ENCODE data around the gene PIK3R6.
A peak's percentile ranks its signal among the peaks of the same experiment; 100 is the strongest.

PIK3R6 gene

GRCh38 chr17:8867361-8867981 lies at the start of gene PIK3R6:
Gene PIK3R6 (minus strand): TSS chr17:8867674. CDS start chr17:8849794, 17,880 bp downstream.
- no peak for DNase-seq

- DNase-seq = no peak
Measured at GRCh38 chr17:8916466-8916865, 49.0 kb upstream of the PIK3R6 start.

- DNase-seq = no peak
Measured at GRCh38 chr17:8914554-8914953, 47.1 kb upstream of the PIK3R6 start.

- no peak for DNase-seq
Measured at GRCh38 chr17:8913879-8914278, 46.4 kb upstream of the PIK3R6 start.

- DNase-seq = no peak
Measured at GRCh38 chr17:8913091-8913490, 45.6 kb upstream of the PIK3R6 start.

- DNase-seq = no peak
Measured at GRCh38 chr17:8912084-8912981, 44.9 kb upstream of the PIK3R6 start.

GRCh38 chr17:8910969-8911604 lies 43.6 kb upstream of the PIK3R6 start:
- DNase-seq = no peak

- DNase-seq = no peak
Measured at GRCh38 chr17:8909586-8910270, 42.3 kb upstream of the PIK3R6 start.

GRCh38 chr17:8905331-8905730 lies 37.9 kb upstream of the PIK3R6 start:
- DNase-seq = no peak

GRCh38 chr17:8904686-8905085 lies 37.2 kb upstream of the PIK3R6 start:
- no peak for DNase-seq

- no peak for DNase-seq
Measured at GRCh38 chr17:8904201-8904600, 36.7 kb upstream of the PIK3R6 start.

- no peak for DNase-seq
Measured at GRCh38 chr17:8900626-8901585, 33.4 kb upstream of the PIK3R6 start.

- no peak for DNase-seq
Measured at GRCh38 chr17:8900207-8900606, 32.7 kb upstream of the PIK3R6 start.

GRCh38 chr17:8898636-8899035 lies 31.2 kb upstream of the PIK3R6 start:
- no peak for DNase-seq

GRCh38 chr17:8898126-8898525 lies 30.7 kb upstream of the PIK3R6 start:
- no peak for DNase-seq

- no peak for DNase-seq
Measured at GRCh38 chr17:8896641-8897635, 29.5 kb upstream of the PIK3R6 start.

- DNase-seq = no peak
Measured at GRCh38 chr17:8896087-8896486, 28.6 kb upstream of the PIK3R6 start.

- peak; percentile 66 for DNase-seq
Measured at GRCh38 chr17:8894673-8895578, 27.5 kb upstream of the PIK3R6 start.

GRCh38 chr17:8894202-8894671 lies 26.8 kb upstream of the PIK3R6 start:
- DNase-seq = no peak
